Endothelial cell of umbilical vein (primary cell): ENCODE measurements around the gene DSC1. TPM values are rescaled to one million over a fixed set of nuclear protein-coding genes. Genes with fewer than 3 reads are reported as not detected.

ENCODE experiments used
- Bru-seq: library from RNA; stranded (reverse); fragments of 400-500 nt; gene quantifications from one replicate; lab custom pipeline; 2021; lab: Mats Ljungman, UMichigan
- BruChase-seq, 2 experiments: library from RNA; stranded (reverse); fragments of 400-500 nt; gene quantifications; one replicate each; lab custom pipeline; 2021; lab: Mats Ljungman, UMichigan
- BruUV-seq: library from RNA; stranded (reverse); fragments of 400-500 nt; replicated peaks from 2 replicates; lab custom pipeline; 2021; lab: Mats Ljungman, UMichigan
- CTCF ChIA-PET: fragments of 300-600, 350-600 bp; sonication (Branson Sonifier 250); formaldehyde crosslinking; loops from one replicate; lab custom pipeline; 2021; ENCODE audit warnings: antibody characterized with exemption, inconsistent platforms; lab: Charles Lee
- POLR2A ChIA-PET: fragments of 300-600, 350-600 bp; sonication (Branson Sonifier 250); formaldehyde crosslinking; loops from one replicate; lab custom pipeline; 2021; ENCODE audit warnings: antibody characterized with exemption, inconsistent platforms; lab: Charles Lee
- DNase-seq: peaks from one replicate; pipeline ENCODE4 v3.0.0-alpha.2; 2011; ENCODE audit warnings: low read depth, low spot score
- FAIRE-seq: peaks from 2 replicates; lab custom pipeline; 2011; peaks lifted over from hg19 to GRCh38; lab: Jason Lieb, UNC
- H2AFZ ChIP-seq: 2 replicates; pipeline ENCODE4 v1.6.0; 2012; ENCODE audit warnings: low read depth, low read length, control low read depth, inconsistent platforms
- H3K27ac ChIP-seq: 2 replicates; pipeline ENCODE4 v1.5.1; 2011; ENCODE audit warnings: low read depth, mild to moderate bottlenecking, control low read depth, low read length, moderate library complexity; ENCODE audit not compliant: insufficient read depth
- H3K27me3 ChIP-seq, 2 experiments: 2 replicates each; pipeline versions ENCODE4 v1.6.0 to v1.6.1; 2011; ENCODE audit warnings: low read length in 2 of 2, mixed read lengths in 1 of 2; ENCODE audit not compliant: control insufficient read depth in 2 of 2, insufficient read depth in 2 of 2
- H3K36me3 ChIP-seq, 2 experiments: 2 replicates in 1 of 2; 3 replicates in 1 of 2; pipeline ENCODE4 v1.5.1; 2011; ENCODE audit warnings: low read length in 2 of 2, mild to moderate bottlenecking in 1 of 2, moderate library complexity in 1 of 2; ENCODE audit not compliant: control insufficient read depth in 2 of 2, insufficient read depth in 2 of 2; ENCODE audit errors: extremely low read depth in 1 of 2
- H3K4me1 ChIP-seq: 3 replicates; pipeline ENCODE4 v1.5.1; 2011; ENCODE audit warnings: mild to moderate bottlenecking, low read length; ENCODE audit not compliant: control insufficient read depth, insufficient read depth; ENCODE audit errors: extremely low read depth
- H3K4me2 ChIP-seq: 2 replicates; pipeline ENCODE4 v1.6.1; 2011; ENCODE audit warnings: low read length, control low read depth, mixed read lengths; ENCODE audit not compliant: insufficient read depth
- H3K4me3 ChIP-seq, 3 experiments: fragments of 200-600 bp in 1 of 3; sonication (generic), shearing (Covaris generic) in 1 of 3; replicated peaks in 1 of 3; 2 replicates each; pipeline ENCODE4 v1.5.1; 2011 to 2016; ENCODE audit warnings: control low read depth in 3 of 3, low read length in 3 of 3, mild to moderate bottlenecking in 2 of 3, inconsistent platforms in 1 of 3, low read depth in 1 of 3, moderate library complexity in 1 of 3; ENCODE audit not compliant: insufficient read depth in 1 of 3
- H3K79me2 ChIP-seq: 2 replicates; pipeline ENCODE4 v1.6.0; 2012; ENCODE audit warnings: low read length, inconsistent platforms; ENCODE audit not compliant: control insufficient read depth, insufficient read depth
- H3K9ac ChIP-seq: replicated peaks from 2 replicates; pipeline ENCODE3; 2011; ENCODE audit warnings: low read length, control low read depth; ENCODE audit not compliant: insufficient read depth; ENCODE audit errors: extremely low read depth
- H3K9me1 ChIP-seq: replicated peaks from 3 replicates; pipeline ENCODE4 v1.6.0; 2011; ENCODE audit warnings: mild to moderate bottlenecking, low read length; ENCODE audit not compliant: control insufficient read depth, insufficient read depth; ENCODE audit errors: extremely low read depth
- H3K9me3 ChIP-seq: replicated peaks from 2 replicates; pipeline ENCODE4 v1.5.1; 2012; ENCODE audit warnings: low read length, inconsistent platforms; ENCODE audit not compliant: control insufficient read depth, insufficient read depth
- H4K20me1 ChIP-seq: replicated peaks from 2 replicates; pipeline ENCODE3; 2011; ENCODE audit warnings: mild to moderate bottlenecking, low read length; ENCODE audit not compliant: control insufficient read depth, insufficient read depth; ENCODE audit errors: extremely low read depth
- CTCF ChIP-seq, 2 donors: IDR thresholded peaks; 1 replicate in 1 of 2; 2 replicates in 1 of 2; pipeline ENCODE4 v1.5.1; 2011; ENCODE audit warnings: low read length in 2 of 2, mild to moderate bottlenecking in 2 of 2, moderate library complexity in 2 of 2, control low read depth in 1 of 2, inconsistent platforms in 1 of 2, low read depth in 1 of 2; ENCODE audit not compliant: insufficient read depth in 1 of 2; ENCODE audit errors: extremely low read depth in 1 of 2
- EZH2 ChIP-seq: IDR thresholded peaks from 2 replicates; pipeline ENCODE4 v1.6.1; 2012; ENCODE audit warnings: borderline replicate concordance, low read depth, mild to moderate bottlenecking, moderate library complexity, low read length, inconsistent platforms; ENCODE audit not compliant: severe bottlenecking
- FOS ChIP-seq: IDR thresholded peaks from 2 replicates; pipeline ENCODE4 v1.6.1; 2011; ENCODE audit warnings: mild to moderate bottlenecking, low read length, moderate library complexity, borderline replicate concordance; ENCODE audit not compliant: insufficient read depth
- GATA2 ChIP-seq: IDR thresholded peaks from 2 replicates; pipeline ENCODE4 v1.7.0; 2011; ENCODE audit warnings: low read depth, mild to moderate bottlenecking, moderate library complexity, mixed read lengths, low read length; ENCODE audit not compliant: insufficient read length, insufficient read depth
- JUN ChIP-seq: IDR thresholded peaks from 2 replicates; pipeline ENCODE4 v1.6.1; 2011; ENCODE audit warnings: borderline replicate concordance, low read depth; ENCODE audit not compliant: insufficient read length, insufficient read depth
- MAX ChIP-seq: IDR thresholded peaks from 2 replicates; pipeline ENCODE4 v1.6.1; 2011; ENCODE audit not compliant: insufficient read depth, insufficient read length
- MYC ChIP-seq: IDR thresholded peaks from one replicate; pipeline ENCODE4 v1.6.1; 2011; ENCODE audit warnings: mild to moderate bottlenecking, low read depth, low read length
- POLR2A ChIP-seq: IDR thresholded peaks from 2 replicates; pipeline ENCODE4 v1.6.1; 2012; ENCODE audit warnings: low read depth, mild to moderate bottlenecking, control low read depth, low read length
- POLR2AphosphoS5 ChIP-seq: IDR thresholded peaks from 2 replicates; pipeline ENCODE4 v1.6.1; 2012; ENCODE audit warnings: low read depth, mild to moderate bottlenecking, control low read depth, low read length, moderate library complexity; ENCODE audit not compliant: insufficient read depth
- dilution Hi-C: fragments of 300-500 bp; cut with MboI; formaldehyde crosslinking; loops from one replicate; pipeline ENCODE4 v1.15.0; 2019; ENCODE audit warnings: low sequenced_read_pairs; ENCODE audit not compliant: extremely low pct_ligation_motif_present
- intact Hi-C: fragments of 100-400 bp; cut with micrococcal nuclease; formaldehyde crosslinking; loops from one replicate; pipeline ENCODE4 v1.10.0; 2022
- long read RNA-seq: library from polyadenylated mRNA; stranded (forward); transcript quantifications from one replicate; pipeline ENCODE4 v2.0.0, GENCODE V29; 2021
- polyA minus RNA-seq, 3 experiments: library from RNA; depleted of rRNA, polyadenylated mRNA; stranded (reverse); fragments of >200 nt; gene quantifications; 1 replicate in 1 of 3; 2 replicates in 2 of 3; pipeline ENCODE4 v1.2.3, GENCODE V29; 2011
- polyA plus RNA-seq, 4 experiments: library from polyadenylated mRNA; depleted of rRNA in 3 of 4; stranded (reverse) in 3 of 4; unstranded in 1 of 4; fragments of >200 nt; gene quantifications; 2 replicates each; pipeline versions ENCODE4 v1.2.1 to v1.2.3, GENCODE V29; 2011 to 2012; ENCODE audit warnings: missing spikeins in 1 of 4
- total RNA-seq: library from RNA; stranded (reverse); gene quantifications from 2 replicates; pipeline ENCODE4 v1.2.3, GENCODE V29; 2021

The DSC1 gene
- total RNA-seq = not detected in 2 replicates
- polyA plus RNA-seq = not detected in 2 replicates
- not detected in 2 replicates for polyA plus RNA-seq (2011; cell fraction: cytosol; rRNA removed)
- not detected in 2 replicates for polyA plus RNA-seq (2011; cell fraction: nucleus; rRNA removed)
- not detected in 2 replicates for polyA plus RNA-seq (2012)
- polyA minus RNA-seq = not detected in 2 replicates
- polyA minus RNA-seq (2011; cell fraction: cytosol; rRNA and poly(A)+ RNA removed) = not detected
- not detected in 2 replicates for polyA minus RNA-seq (2011; cell fraction: nucleus; rRNA and poly(A)+ RNA removed)
- Bru-seq, nascent RNA = not detected
- not detected for BruChase-seq, experiment 1, labeled RNA remaining after a 6-hour chase
- BruChase-seq, experiment 2, labeled RNA remaining after a 2-hour chase = not detected
- long read RNA-seq = 0 reads

GRCh38 chr18:31162825-31163435 lies at the start of gene DSC1:
DSC1 (minus strand) TSS chr18:31162856; CDS start chr18:31162594, 262 bp downstream.
- no peak within 1 kb of the TSS for H2AFZ ChIP-seq
- H3K79me2 ChIP-seq = no peaks in the 10 kb centered on the region
- no peaks in the 10 kb centered on the region for H3K4me1 ChIP-seq
- H3K9me3 ChIP-seq = no peaks in the 10 kb centered on the region
- TF ChIP-seq FOS (no peak), MYC (no peak), EZH2 (no peak), JUN (no peak), CTCF (IDR thresholded peaks at IDR 0.05; ENCODE audit: extremely low read depth in 1 of 2, insufficient read depth in 1 of 2, low read depth in 1 of 2, low read length in 2 of 2) (no peak), POLR2AphosphoS5 (no peak), POLR2A (no peak), GATA2 (no peak), MAX (no peak)
- intact Hi-C loops = no loop called here
- no peaks in the 10 kb centered on the region for H3K27me3 ChIP-seq
- no peaks in the 10 kb centered on the region for H3K36me3 ChIP-seq
- FAIRE-seq (no peak), DNase-seq (no peak)
- ChIA-PET CTCF (no interaction called here), POLR2A (no interaction called here)
- no peak within 1 kb of the TSS for H3K9ac ChIP-seq
- no TSS peak for BruUV-seq
- H3K4me3 ChIP-seq = no peak within 1 kb of the TSS
- H3K9me1 ChIP-seq = no peaks in the 10 kb centered on the region
- no peaks in the 10 kb centered on the region for H4K20me1 ChIP-seq
- no peak within 1 kb of the TSS for H3K27ac ChIP-seq
- dilution Hi-C loops = no loop called here
- no peak within 1 kb of the TSS for H3K4me2 ChIP-seq
